Brain microvascular endothelial cell (primary cell): ENCODE data around the gene ADRA1B.

Experiments used
- DNase-seq: peaks from one replicate; pipeline ENCODE4 v3.0.0-alpha.2; 2020
- H3K27ac ChIP-seq: fragments of 250-450 bp; sonication (Bioruptor Pico); 2 replicates; pipeline ENCODE4 v1.5.1; 2020; ENCODE audit warnings: mild to moderate bottlenecking, moderate library complexity
- H3K27me3 ChIP-seq: fragments of 250-450 bp; sonication (Bioruptor Pico); replicated peaks from 2 replicates; pipeline ENCODE4 v1.5.1; 2020; ENCODE audit warnings: mild to moderate bottlenecking
- H3K36me3 ChIP-seq: fragments of 250-450 bp; sonication (Bioruptor Pico); replicated peaks from 2 replicates; pipeline ENCODE4 v1.5.1; 2020; ENCODE audit warnings: mild to moderate bottlenecking
- H3K4me3 ChIP-seq: 2 replicates; pipeline ENCODE4 v1.5.1; 2011; ENCODE audit warnings: low read depth, mild to moderate bottlenecking, control low read depth, low read length, moderate library complexity
- CTCF ChIP-seq: IDR thresholded peaks from 2 replicates; pipeline ENCODE4 v1.5.1; 2011; ENCODE audit warnings: low read depth, mild to moderate bottlenecking, moderate library complexity, low read length, control low read depth, inconsistent platforms; ENCODE audit errors: missing control alignments
- in situ Hi-C: cut with HindIII; loops from 2 replicates; pipeline ENCODE4 v1.10.0; 2017; ENCODE audit warnings: low sequenced_read_pairs, low pct_ligation_motif_present

Gene ADRA1B

GRCh38 chr5:159878988-159879471, 37.3 kb upstream of the ADRA1B start:
- in situ Hi-C loops: no loop called here
- TF ChIP-seq CTCF: no peak
- Histone ChIP-seq H3K27ac (peak overlapping the region; percentile 16), H3K27me3 (no peaks in the 10 kb centered on the region), H3K36me3 (no peaks in the 10 kb centered on the region), H3K4me3 (no peak overlapping the region)
- DNase-seq: peak; percentile 91

GRCh38 chr5:159880676-159881075, 35.6 kb upstream of the ADRA1B start:
- no peak overlapping the region for H3K4me3 ChIP-seq
- no peak overlapping the region for H3K27ac ChIP-seq
- DNase-seq: no peak
- TF ChIP-seq CTCF: no peak
- no peaks in the 10 kb centered on the region for H3K27me3 ChIP-seq
- H3K36me3 ChIP-seq: no peaks in the 10 kb centered on the region
- in situ Hi-C loops: no loop called here

- no peaks in the 10 kb centered on the region for H3K36me3 ChIP-seq
- DNase-seq: no peak
- H3K4me3 ChIP-seq: no peak overlapping the region
- H3K27me3 ChIP-seq: no peaks in the 10 kb centered on the region
- TF ChIP-seq CTCF: no peak
- no peak overlapping the region for H3K27ac ChIP-seq
- in situ Hi-C loops: no loop called here
Observed at GRCh38 chr5:159881967-159882366, 34.3 kb upstream of the ADRA1B start.

- Histone ChIP-seq H3K27me3 (no peaks in the 10 kb centered on the region), H3K27ac (no peak overlapping the region), H3K36me3 (no peaks in the 10 kb centered on the region), H3K4me3 (no peak overlapping the region)
- DNase-seq: peak; percentile 52
- TF ChIP-seq CTCF: no peak
- in situ Hi-C loops: no loop called here
Observed at GRCh38 chr5:159883522-159883950, 32.7 kb upstream of the ADRA1B start.

GRCh38 chr5:159884917-159885620, 31.2 kb upstream of the ADRA1B start:
- TF ChIP-seq CTCF: no peak
- H3K4me3 ChIP-seq: no peak overlapping the region
- no peak overlapping the region for H3K27ac ChIP-seq
- in situ Hi-C loops: no loop called here
- no peaks in the 10 kb centered on the region for H3K27me3 ChIP-seq
- no peaks in the 10 kb centered on the region for H3K36me3 ChIP-seq
- DNase-seq: no peak

GRCh38 chr5:159886296-159886695, 30.0 kb upstream of the ADRA1B start:
- no peak overlapping the region for H3K27ac ChIP-seq
- in situ Hi-C loops: no loop called here
- no peak for DNase-seq
- no peak overlapping the region for H3K4me3 ChIP-seq
- TF ChIP-seq CTCF: no peak
- no peaks in the 10 kb centered on the region for H3K36me3 ChIP-seq
- H3K27me3 ChIP-seq: no peaks in the 10 kb centered on the region
